Type B pancreatic cell (in vitro differentiated cells): ENCODE results near the gene MTERF4. TPM values are rescaled to one million over a fixed set of nuclear protein-coding genes. Genes with fewer than 3 reads are reported as not detected.

Experiments used
- DNase-seq: peaks from one replicate; pipeline ENCODE4 v3.0.0; 2021; ENCODE audit warnings: mixed read lengths; ENCODE audit not compliant: unreplicated experiment; ENCODE audit errors: extremely low spot score
- H3K27ac Mint-ChIP-seq: 2 replicates; pipeline ENCODE4 v1.8.0; 2021; ENCODE audit warnings: mild to moderate bottlenecking, mixed read lengths
- H3K27me3 Mint-ChIP-seq: 2 replicates; pipeline ENCODE4 v1.8.0; 2021; ENCODE audit warnings: mixed read lengths
- H3K36me3 Mint-ChIP-seq: 2 replicates; pipeline ENCODE4 v1.8.0; 2021; ENCODE audit warnings: mixed read lengths
- H3K4me1 Mint-ChIP-seq: one replicate; pipeline ENCODE4 v1.8.0; 2021; ENCODE audit warnings: mixed read lengths; ENCODE audit not compliant: unreplicated experiment
- H3K4me3 Mint-ChIP-seq: 2 replicates; pipeline ENCODE4 v1.8.0; 2021; ENCODE audit warnings: mild to moderate bottlenecking, mixed read lengths
- H3K9me3 Mint-ChIP-seq: 2 replicates; pipeline ENCODE4 v1.8.0; 2021; ENCODE audit warnings: mixed read lengths
- CTCF ChIP-seq: fragments of 200-600 bp; sonication (generic); conservative IDR thresholded peaks from 2 replicates; pipeline ENCODE4 v1.5.0; 2021; ENCODE audit warnings: antibody characterized with exemption, mild to moderate bottlenecking
- long read RNA-seq: library from polyadenylated mRNA; unstranded; transcript quantifications from one replicate; pipeline ENCODE4 v2.0.0, GENCODE V29; 2020
- total RNA-seq: library from RNA; stranded (reverse); gene quantifications from 2 replicates; pipeline ENCODE4 v1.2.1, GENCODE V29; 2021; ENCODE audit warnings: low replicate concordance

The MTERF4 gene, protein sequence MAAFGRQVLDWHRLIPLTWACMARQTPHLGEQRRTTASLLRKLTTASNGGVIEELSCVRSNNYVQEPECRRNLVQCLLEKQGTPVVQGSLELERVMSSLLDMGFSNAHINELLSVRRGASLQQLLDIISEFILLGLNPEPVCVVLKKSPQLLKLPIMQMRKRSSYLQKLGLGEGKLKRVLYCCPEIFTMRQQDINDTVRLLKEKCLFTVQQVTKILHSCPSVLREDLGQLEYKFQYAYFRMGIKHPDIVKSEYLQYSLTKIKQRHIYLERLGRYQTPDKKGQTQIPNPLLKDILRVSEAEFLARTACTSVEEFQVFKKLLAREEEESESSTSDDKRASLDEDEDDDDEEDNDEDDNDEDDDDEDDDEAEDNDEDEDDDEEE
- total RNA-seq, result 38.9 and 46.3 TPM in 2 replicates
- long read RNA-seq, transcript MTERF4-204 (3 exons, 802 nt), result minor isoform, 10 of 201 reads
- long read RNA-seq, transcript MTERF4-202 (4 exons, 1,637 nt), result major isoform, 168 of 201 reads
- long read RNA-seq, partial matches to known transcripts, result 5 of 201 reads
- long read RNA-seq, other reads (novel, unspliced or antisense), result 18 of 201 reads

- no peaks in the 10 kb centered on the region for H3K4me1 Mint-ChIP-seq
- peak within 1 kb of the TSS; percentile 99 for H3K4me3 Mint-ChIP-seq
- DNase-seq, result peak; percentile 90
- peaks cover 16% of the 10 kb centered on the region for H3K36me3 Mint-ChIP-seq
- H3K9me3 Mint-ChIP-seq, result no peaks in the 10 kb centered on the region
- H3K27me3 Mint-ChIP-seq, result no peaks in the 10 kb centered on the region
- peak within 1 kb of the TSS; percentile 97 for H3K27ac Mint-ChIP-seq
- TF ChIP-seq CTCF, result no peak
Observed at GRCh38 chr2:241102239-241102803, at the start of gene MTERF4. Gene MTERF4, minus strand, starts transcription at chr2:241102287. Its CDS starts 14 bp downstream, at chr2:241102273.

GRCh38 chr2:241150660-241151530 lies 48.8 kb upstream of the MTERF4 start:
- H3K36me3 Mint-ChIP-seq, result no peaks in the 10 kb centered on the region
- H3K4me1 Mint-ChIP-seq, result peaks cover 19% of the 10 kb centered on the region
- H3K27ac Mint-ChIP-seq, result peak overlapping the region; percentile 97
- no peak for TF ChIP-seq CTCF
- no peaks in the 10 kb centered on the region for H3K27me3 Mint-ChIP-seq
- DNase-seq, result no peak
- no peaks in the 10 kb centered on the region for H3K9me3 Mint-ChIP-seq
- peak overlapping the region; percentile 96 for H3K4me3 Mint-ChIP-seq

GRCh38 chr2:241149925-241150659 lies 48.0 kb upstream of the MTERF4 start, which contains the start of gene PPP1R7:
Gene PPP1R7, plus strand, starts transcription at chr2:241150467. Its CDS starts 29 bp downstream, at chr2:241150496.
- H3K27ac Mint-ChIP-seq, result peak within 1 kb of the TSS; percentile 97
- DNase-seq, result peak; percentile 94
- H3K9me3 Mint-ChIP-seq, result no peaks in the 10 kb centered on the region
- peaks cover 19% of the 10 kb centered on the region for H3K4me1 Mint-ChIP-seq
- no peak for TF ChIP-seq CTCF
- H3K36me3 Mint-ChIP-seq, result no peaks in the 10 kb centered on the region
- H3K27me3 Mint-ChIP-seq, result no peaks in the 10 kb centered on the region
- peak within 1 kb of the TSS; percentile 96 for H3K4me3 Mint-ChIP-seq

DNA sequence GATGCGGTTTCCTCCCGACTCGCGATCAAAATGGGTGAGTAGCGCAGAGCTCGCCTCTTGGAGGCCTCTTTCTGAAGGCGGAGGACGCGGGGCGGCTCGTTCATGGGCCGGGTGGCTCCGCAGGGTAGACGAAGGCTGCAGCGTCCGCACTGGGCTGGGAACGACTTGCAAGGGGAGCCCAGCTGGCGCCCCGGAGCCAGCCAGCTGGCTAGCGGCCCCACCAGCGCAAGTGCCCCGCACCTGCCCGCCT lies 47.5 kb upstream of the MTERF4 start:
- peak overlapping the region; percentile 96 for H3K4me3 Mint-ChIP-seq
- no peaks in the 10 kb centered on the region for H3K27me3 Mint-ChIP-seq
- no peak for DNase-seq
- no peaks in the 10 kb centered on the region for H3K36me3 Mint-ChIP-seq
- H3K4me1 Mint-ChIP-seq, result peaks cover 19% of the 10 kb centered on the region
- H3K27ac Mint-ChIP-seq, result peak overlapping the region; percentile 97
- H3K9me3 Mint-ChIP-seq, result no peaks in the 10 kb centered on the region
- TF ChIP-seq CTCF, result no peak
